Body of pancreas (tissue), 4 donors: ENCODE measurements around the gene FAM107B. TPM values are rescaled to one million over a fixed set of nuclear protein-coding genes. Genes with fewer than 3 reads are reported as not detected.
"Not testable (repeated sequence)": the region's sequence is repeated elsewhere in the genome, so short reads cannot be mapped to it uniquely, and the experiment has no call there.

Experiments used
- ATAC-seq: fragments of 150-250 bp; one replicate; pipeline ENCODE4 v1.9.1; 2016
- DNase-seq, 4 donors: peaks; one replicate each; pipeline ENCODE4 v3.0.0-alpha.2; 2019
- H3K27ac ChIP-seq, 4 donors: fragments of 200-600 bp; sonication (generic); 1 replicate in 3 of 4; 2 replicates in 1 of 4; pipeline versions ENCODE4 v1.5.1 to v1.6.1; 2016 to 2019; ENCODE audit warnings: mild to moderate bottlenecking in 1 of 4, mixed read lengths in 1 of 4, moderate library complexity in 1 of 4
- H3K27me3 ChIP-seq, 2 donors: fragments of 200-600 bp; sonication (generic); one replicate each; pipeline ENCODE4 v1.6.0; 2016; ENCODE audit warnings: mild to moderate bottlenecking in 1 of 2
- H3K36me3 ChIP-seq, 2 donors: fragments of 200-600 bp; sonication (generic); replicated peaks in 1 of 2; 2 replicates each; pipeline ENCODE4 v1.5.1; 2016; ENCODE audit warnings: low read depth in 2 of 2; ENCODE audit not compliant: insufficient read depth in 1 of 2
- H3K4me1 ChIP-seq: fragments of 200-600 bp; sonication (generic); one replicate; pipeline ENCODE4 v1.6.0; 2016
- H3K4me3 ChIP-seq, 2 donors: fragments of 200-600 bp; sonication (generic); 1 replicate in 1 of 2; 2 replicates in 1 of 2; pipeline ENCODE4 v1.5.1; 2016 to 2019
- H3K9me3 ChIP-seq, 3 donors: fragments of 200-600 bp; sonication (generic); 1 replicate in 2 of 3; 2 replicates in 1 of 3; pipeline ENCODE4 v1.5.1; 2016
- CTCF ChIP-seq, 7 experiments: fragments of 450-650 bp in 4 of 7; fragments of 200-600 bp in 3 of 7; sonication (generic) in 3 of 7; IDR thresholded peaks; one replicate each; pipeline ENCODE4 v1.5.1; 2016 to 2019; ENCODE audit warnings: antibody characterized with exemption in 7 of 7
- POLR2A ChIP-seq, 3 donors: fragments of 450-650 bp; IDR thresholded peaks; one replicate each; pipeline ENCODE4 v1.6.1; 2016; ENCODE audit warnings: antibody characterized with exemption in 3 of 3, mild to moderate bottlenecking in 2 of 3
- WGBS, 2 donors: methylation state at CpG; one replicate each; pipeline ENCODE4 v1.1.5; 2017; 5-methylcytosine and 5-hydroxymethylcytosine counted together
- intact Hi-C: fragments of 100-400 bp; cut with DNase I; formaldehyde crosslinking; loops from one replicate; pipeline ENCODE4 v1.15.1; 2023
- total RNA-seq, 2 donors: library from RNA; depleted of rRNA; stranded (reverse); fragments of >200 nt; gene quantifications; one replicate each; pipeline ENCODE4 v1.1.0, GENCODE V29; 2016

FAM107B gene
- total RNA-seq, 2 donors from 2014 or later: 19.4 to 45.9 TPM

GRCh38 chr10:14645239-14645960 lies 129.3 kb downstream of the FAM107B start:
- H3K27me3 ChIP-seq: no peaks in the 10 kb centered on the region
- H3K27ac ChIP-seq: no peak overlapping the region
- intact Hi-C loops: no loop called here
- H3K9me3 ChIP-seq: no peaks in the 10 kb centered on the region
- peaks cover 9% of the 10 kb centered on the region for H3K4me1 ChIP-seq
- no peaks in the 10 kb centered on the region for H3K36me3 ChIP-seq
- no peak overlapping the region for H3K4me3 ChIP-seq
- TF ChIP-seq POLR2A (IDR thresholded peaks at IDR 0.05): no peak
- TF ChIP-seq CTCF (IDR thresholded peaks at IDR 0.05): no peak
- ATAC-seq (no peak), DNase-seq (no peak)
- 70 to 85% methylated on average over 6 of the region's 6 CpGs for WGBS, 2 donors

- WGBS, 2 donors: 45 to 50% methylated on average over 3 of the region's 3 CpGs
- no peak overlapping the region for H3K4me3 ChIP-seq
- H3K36me3 ChIP-seq: no peaks in the 10 kb centered on the region
- no peak for DNase-seq
- H3K4me1 ChIP-seq: no peaks in the 10 kb centered on the region
- intact Hi-C loops: no loop called here
- TF ChIP-seq POLR2A (IDR thresholded peaks at IDR 0.05) (no peak), CTCF (IDR thresholded peaks at IDR 0.05) (no peak)
- no peaks in the 10 kb centered on the region for H3K9me3 ChIP-seq
- no peak for ATAC-seq
- H3K27ac ChIP-seq: no peak overlapping the region
- no peaks in the 10 kb centered on the region for H3K27me3 ChIP-seq
Measured at GRCh38 chr10:14639637-14640036, 135.1 kb downstream of the FAM107B start.

- Histone ChIP-seq H3K4me3 (no peak overlapping the region), H3K27ac (no peak overlapping the region), H3K27me3 (no peaks in the 10 kb centered on the region), H3K9me3 (no peaks in the 10 kb centered on the region), H3K4me1 (no peaks in the 10 kb centered on the region), H3K36me3 (no peaks in the 10 kb centered on the region)
- DNase-seq: no peak
- no peak for ATAC-seq
- intact Hi-C loops: no loop called here
- WGBS, 2 donors: 73 to 83% methylated on average over 7 of the region's 7 CpGs
- TF ChIP-seq CTCF (IDR thresholded peaks at IDR 0.05): no peak
- no peak for TF ChIP-seq POLR2A (IDR thresholded peaks at IDR 0.05)
Measured at GRCh38 chr10:14635043-14635710, 139.5 kb downstream of the FAM107B start.

- intact Hi-C loops: not testable (repeated sequence)
Measured at GRCh38 chr10:14634572-14634971, 140.1 kb downstream of the FAM107B start.

GRCh38 chr10:14625765-14626525 lies 148.8 kb downstream of the FAM107B start:
- intact Hi-C loops: no loop called here
- H3K4me3 ChIP-seq: no peak overlapping the region
- H3K9me3 ChIP-seq: no peaks in the 10 kb centered on the region
- H3K27ac ChIP-seq: no peak overlapping the region
- H3K4me1 ChIP-seq: no peaks in the 10 kb centered on the region
- WGBS, 2 donors: 71 to 75% methylated on average over 9 to 10 of the region's 10 CpGs
- H3K36me3 ChIP-seq: no peaks in the 10 kb centered on the region
- ATAC-seq (no peak), DNase-seq (no peak)
- no peaks in the 10 kb centered on the region for H3K27me3 ChIP-seq
- no peak for TF ChIP-seq CTCF (IDR thresholded peaks at IDR 0.05)
- no peak for TF ChIP-seq POLR2A (IDR thresholded peaks at IDR 0.05)

More at GRCh38 chr10:14634572-14634971, 140.1 kb downstream of the FAM107B start:
- not testable (repeated sequence) for H3K36me3 ChIP-seq, H3K4me1 ChIP-seq, H3K4me3 ChIP-seq, ATAC-seq, H3K27ac ChIP-seq, H3K27me3 ChIP-seq, DNase-seq, H3K9me3 ChIP-seq
- WGBS, 2 donors: 78 to 92% methylated on average over 2 to 5 of the region's 5 CpGs
